ENCODE data around the gene DNAJB13. TPM values are rescaled to one million over a fixed set of nuclear protein-coding genes. Genes with fewer than 3 reads are reported as not detected.
A peak's percentile ranks its signal among the peaks of the same experiment; 100 is the strongest.

Gene DNAJB13
- total RNA-seq = under 1 TPM in 1 of 2 experiments, not detected in 1; 0.19 TPM

GRCh38 chr11:73950869-73951710 is at the start of gene DNAJB13:
Gene DNAJB13, plus strand, starts transcription at chr11:73951026. Its CDS starts 44 bp downstream, at chr11:73951070.
- H3K9me3 Mint-ChIP-seq = no peaks in the 10 kb centered on the region
- no peaks in the 10 kb centered on the region for H3K36me3 Mint-ChIP-seq
- peaks cover under 1% of the 10 kb centered on the region for H3K4me1 Mint-ChIP-seq (ENCODE audit: low read depth)
- no peak within 1 kb of the TSS for H3K27ac Mint-ChIP-seq
- intact Hi-C loops (cut with micrococcal nuclease) = no loop called here
- ChIA-PET POLR2A (no interaction called here), CTCF (no interaction called here)
- H3K4me3 Mint-ChIP-seq = no peak within 1 kb of the TSS
- DNase-seq = no peak
- H3K27me3 Mint-ChIP-seq = peaks cover 3% of the 10 kb centered on the region

- Mint-ChIP-seq H3K27me3 (no peaks in the 10 kb centered on the region), H3K27ac (no peak overlapping the region), H3K4me1 (ENCODE audit: low read depth) (no peaks in the 10 kb centered on the region), H3K36me3 (peaks cover 16% of the 10 kb centered on the region), H3K4me3 (no peak overlapping the region), H3K9me3 (no peaks in the 10 kb centered on the region)
- intact Hi-C loops (cut with micrococcal nuclease) = no loop called here
- POLR2A ChIA-PET = no interaction called here
- no peak for DNase-seq
- CTCF ChIA-PET = no interaction called here
Measured at GRCh38 chr11:73902303-73902702, 48.5 kb upstream of the DNAJB13 start.

DNA sequence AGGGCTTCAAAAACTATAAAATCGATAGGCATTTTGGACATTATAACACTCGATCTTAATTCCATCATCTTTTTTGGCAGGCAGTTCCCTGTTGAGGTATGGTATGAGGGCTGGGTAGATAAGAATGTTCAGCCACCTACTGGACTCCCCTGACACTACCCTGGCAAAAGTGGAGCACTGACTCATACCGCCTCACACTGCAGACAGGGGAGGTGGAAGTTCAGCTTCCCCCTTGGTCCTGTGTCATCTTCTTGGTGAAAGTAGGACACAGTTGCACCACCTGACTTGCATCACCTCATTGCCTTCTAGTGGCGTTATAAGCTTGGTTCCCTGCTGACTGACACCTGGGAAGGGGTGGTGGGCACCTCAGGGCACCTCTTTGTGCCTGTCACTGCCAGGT is 43.6 kb upstream of the DNAJB13 start:
- peaks cover 16% of the 10 kb centered on the region for H3K36me3 Mint-ChIP-seq
- no peaks in the 10 kb centered on the region for H3K27me3 Mint-ChIP-seq
- H3K4me1 Mint-ChIP-seq (ENCODE audit: low read depth) = no peaks in the 10 kb centered on the region
- no peak overlapping the region for H3K27ac Mint-ChIP-seq
- intact Hi-C loops (cut with micrococcal nuclease) = no loop called here
- no peak overlapping the region for H3K4me3 Mint-ChIP-seq
- ChIA-PET POLR2A (no interaction called here), CTCF (interaction anchor here (0.7 to 0.8 kb wide), 2 partner anchors 15 to 36 kb away, joined by 3 read pairs; no protein-coding TSS in a partner anchor)
- H3K9me3 Mint-ChIP-seq = no peaks in the 10 kb centered on the region
- peak; percentile 50 for DNase-seq

- no peak for DNase-seq
- Mint-ChIP-seq H3K36me3 (peaks cover 24% of the 10 kb centered on the region), H3K9me3 (no peaks in the 10 kb centered on the region), H3K27me3 (no peaks in the 10 kb centered on the region), H3K4me1 (ENCODE audit: low read depth) (no peaks in the 10 kb centered on the region), H3K27ac (no peak overlapping the region), H3K4me3 (no peak overlapping the region)
- ChIA-PET CTCF (no interaction called here), POLR2A (no interaction called here)
- intact Hi-C loops (cut with micrococcal nuclease) = no loop called here
Measured at GRCh38 chr11:73912026-73912425, 38.8 kb upstream of the DNAJB13 start.

GRCh38 chr11:73913472-73913871 is 37.4 kb upstream of the DNAJB13 start:
- ChIA-PET CTCF (no interaction called here), POLR2A (no interaction called here)
- Mint-ChIP-seq H3K4me3 (no peak overlapping the region), H3K9me3 (no peaks in the 10 kb centered on the region), H3K4me1 (ENCODE audit: low read depth) (no peaks in the 10 kb centered on the region), H3K36me3 (peaks cover 28% of the 10 kb centered on the region), H3K27ac (no peak overlapping the region), H3K27me3 (no peaks in the 10 kb centered on the region)
- DNase-seq = no peak
- intact Hi-C loops (cut with micrococcal nuclease) = loop anchor here (1.0 kb wide), 1 partner anchor 21 kb away; no protein-coding TSS in a partner anchor

- H3K4me3 Mint-ChIP-seq = no peak overlapping the region
- ChIA-PET POLR2A (no interaction called here), CTCF (no interaction called here)
- peaks cover 31% of the 10 kb centered on the region for H3K36me3 Mint-ChIP-seq
- intact Hi-C loops (cut with micrococcal nuclease) = no loop called here
- no peaks in the 10 kb centered on the region for H3K27me3 Mint-ChIP-seq
- no peaks in the 10 kb centered on the region for H3K4me1 Mint-ChIP-seq (ENCODE audit: low read depth)
- DNase-seq = no peak
- no peak overlapping the region for H3K27ac Mint-ChIP-seq
- H3K9me3 Mint-ChIP-seq = no peaks in the 10 kb centered on the region
Measured at GRCh38 chr11:73914284-73914683, 36.5 kb upstream of the DNAJB13 start.

GRCh38 chr11:73916435-73916834 is 34.4 kb upstream of the DNAJB13 start:
- Mint-ChIP-seq H3K4me1 (ENCODE audit: low read depth) (no peaks in the 10 kb centered on the region), H3K4me3 (no peak overlapping the region), H3K9me3 (no peaks in the 10 kb centered on the region), H3K27me3 (no peaks in the 10 kb centered on the region), H3K36me3 (peaks cover 31% of the 10 kb centered on the region), H3K27ac (no peak overlapping the region)
- no peak for DNase-seq
- intact Hi-C loops (cut with micrococcal nuclease) = no loop called here
- ChIA-PET POLR2A (no interaction called here), CTCF (no interaction called here)

- Mint-ChIP-seq H3K27ac (no peak overlapping the region), H3K27me3 (no peaks in the 10 kb centered on the region), H3K4me1 (ENCODE audit: low read depth) (no peaks in the 10 kb centered on the region), H3K36me3 (peaks cover 29% of the 10 kb centered on the region), H3K4me3 (no peak overlapping the region), H3K9me3 (no peaks in the 10 kb centered on the region)
- ChIA-PET CTCF (interaction anchor here (0.6 kb wide), 1 partner anchor 12 kb away, joined by 4 read pairs; no protein-coding TSS in a partner anchor), POLR2A (no interaction called here)
- intact Hi-C loops (cut with micrococcal nuclease) = no loop called here
- DNase-seq = no peak
Measured at GRCh38 chr11:73921180-73921579, 29.6 kb upstream of the DNAJB13 start.

DNA sequence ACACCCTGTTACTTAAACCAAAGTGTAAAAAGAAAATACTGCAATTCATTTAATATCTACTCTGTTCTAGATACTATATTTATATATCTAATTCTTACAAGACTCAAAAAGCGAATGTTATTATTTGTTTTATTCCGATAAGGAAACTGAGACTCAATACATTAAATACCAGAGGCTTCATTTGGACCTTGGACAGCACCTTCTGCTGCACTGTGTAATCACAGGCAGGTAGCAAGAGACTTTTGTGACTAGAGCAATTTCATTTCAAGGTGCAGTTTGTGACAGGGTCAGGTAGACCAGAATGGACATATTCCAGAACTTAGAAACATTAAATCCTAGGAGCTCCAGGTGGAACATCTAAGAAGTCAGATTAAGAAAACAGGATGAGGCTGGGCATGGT is 21.4 kb upstream of the DNAJB13 start:
- POLR2A ChIA-PET = no interaction called here
- H3K27me3 Mint-ChIP-seq = no peaks in the 10 kb centered on the region
- intact Hi-C loops (cut with micrococcal nuclease) = no loop called here

GRCh38 chr11:73931039-73931645 is 19.7 kb upstream of the DNAJB13 start:
- no peak overlapping the region for H3K27ac Mint-ChIP-seq
- POLR2A ChIA-PET = no interaction called here
- DNase-seq = peak; percentile 13

More for the DNA sequence above, 21.4 kb upstream of the DNAJB13 start:
- Mint-ChIP-seq H3K36me3 (peaks cover 27% of the 10 kb centered on the region), H3K9me3 (no peaks in the 10 kb centered on the region), H3K27ac (no peak overlapping the region), H3K4me3 (no peak overlapping the region), H3K4me1 (ENCODE audit: low read depth) (no peaks in the 10 kb centered on the region)
- no peak for DNase-seq
- CTCF ChIA-PET = no interaction called here

GRCh38 chr11:73931951-73932350 is 18.9 kb upstream of the DNAJB13 start:
- no peak overlapping the region for H3K27ac Mint-ChIP-seq
- POLR2A ChIA-PET = no interaction called here

More at GRCh38 chr11:73931039-73931645, 19.7 kb upstream of the DNAJB13 start:
- H3K4me1 Mint-ChIP-seq (ENCODE audit: low read depth) = no peaks in the 10 kb centered on the region
- no peaks in the 10 kb centered on the region for H3K27me3 Mint-ChIP-seq
- CTCF ChIA-PET = interaction anchor here (0.5 to 1.6 kb wide), 7 partner anchors 11 to 324 kb away, joined by 3 to 7 read pairs (median 3); no protein-coding TSS in a partner anchor
- no peaks in the 10 kb centered on the region for H3K9me3 Mint-ChIP-seq
- intact Hi-C loops (cut with micrococcal nuclease) = no loop called here
- H3K36me3 Mint-ChIP-seq = peaks cover 27% of the 10 kb centered on the region
- H3K4me3 Mint-ChIP-seq = no peak overlapping the region

DNA sequence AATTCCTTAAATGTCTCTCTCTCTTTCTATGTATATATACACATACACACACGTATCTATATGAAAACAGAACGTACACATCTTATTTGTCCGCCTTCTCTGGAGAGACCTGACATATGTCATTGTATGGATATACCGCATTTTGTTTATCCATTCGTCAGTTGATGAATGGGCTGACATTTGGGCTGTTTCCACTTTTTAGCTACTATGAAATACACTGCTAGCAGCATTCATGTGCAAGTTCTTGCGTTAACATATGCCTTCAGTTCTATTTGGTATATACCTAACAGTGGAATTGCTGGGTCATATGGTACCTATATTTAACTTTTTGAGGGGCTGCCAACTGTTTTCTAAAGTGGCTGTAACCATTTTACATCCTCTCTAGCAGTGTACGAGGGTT is 18.0 kb upstream of the DNAJB13 start:
- Mint-ChIP-seq H3K27me3 (no peaks in the 10 kb centered on the region), H3K36me3 (peaks cover 16% of the 10 kb centered on the region), H3K4me1 (ENCODE audit: low read depth) (no peaks in the 10 kb centered on the region), H3K9me3 (no peaks in the 10 kb centered on the region), H3K4me3 (no peak overlapping the region), H3K27ac (no peak overlapping the region)
- no peak for DNase-seq
- intact Hi-C loops (cut with micrococcal nuclease) = no loop called here
- POLR2A ChIA-PET = no interaction called here
- CTCF ChIA-PET = interaction anchor here (0.6 to 0.9 kb wide), 2 partner anchors 11 to 307 kb away, joined by 3 to 4 read pairs; no protein-coding TSS in a partner anchor

More at GRCh38 chr11:73931951-73932350, 18.9 kb upstream of the DNAJB13 start:
- Mint-ChIP-seq H3K27me3 (no peaks in the 10 kb centered on the region), H3K4me3 (no peak overlapping the region), H3K36me3 (peaks cover 23% of the 10 kb centered on the region), H3K9me3 (no peaks in the 10 kb centered on the region), H3K4me1 (ENCODE audit: low read depth) (no peaks in the 10 kb centered on the region)
- no peak for DNase-seq
- intact Hi-C loops (cut with micrococcal nuclease) = no loop called here
- CTCF ChIA-PET = interaction anchor here (0.5 to 1.6 kb wide), 7 partner anchors 10 to 324 kb away, joined by 3 to 7 read pairs (median 3); no protein-coding TSS in a partner anchor
